OCI-M2 (cell line): ENCODE data around the gene SLC39A11.
"Not testable (repeated sequence)": the region's sequence is repeated elsewhere in the genome, so short reads cannot be mapped to it uniquely, and the experiment has no call there.

Source experiments
- DNase-seq: peaks from one replicate; lab custom pipeline; 2025; ENCODE audit not compliant: unreplicated experiment; lab: John Stamatoyannopoulos, UW

Gene SLC39A11

GRCh38 chr17:72846399-72846798 lies 246.1 kb downstream of the SLC39A11 start:
- DNase-seq: no peak

DNA sequence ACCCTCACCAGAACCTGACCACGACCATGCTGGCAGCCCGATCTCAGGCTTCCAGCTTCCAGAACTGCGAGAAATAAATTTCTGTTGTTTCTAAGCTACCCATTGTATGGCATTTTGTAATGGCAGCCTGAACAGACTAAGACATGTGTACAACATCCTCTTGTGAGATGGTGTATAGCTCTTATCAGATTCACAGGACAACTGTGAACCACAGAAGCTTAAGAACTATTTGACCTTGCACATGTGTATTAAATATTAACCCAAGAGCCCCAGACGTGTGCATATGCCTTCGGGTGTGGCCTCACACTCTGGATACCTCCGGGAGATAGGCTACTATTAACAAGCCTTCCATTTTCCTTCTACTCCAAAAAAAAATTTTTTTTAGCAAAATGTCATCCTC lies 248.9 kb downstream of the SLC39A11 start:
- DNase-seq: no peak

DNA sequence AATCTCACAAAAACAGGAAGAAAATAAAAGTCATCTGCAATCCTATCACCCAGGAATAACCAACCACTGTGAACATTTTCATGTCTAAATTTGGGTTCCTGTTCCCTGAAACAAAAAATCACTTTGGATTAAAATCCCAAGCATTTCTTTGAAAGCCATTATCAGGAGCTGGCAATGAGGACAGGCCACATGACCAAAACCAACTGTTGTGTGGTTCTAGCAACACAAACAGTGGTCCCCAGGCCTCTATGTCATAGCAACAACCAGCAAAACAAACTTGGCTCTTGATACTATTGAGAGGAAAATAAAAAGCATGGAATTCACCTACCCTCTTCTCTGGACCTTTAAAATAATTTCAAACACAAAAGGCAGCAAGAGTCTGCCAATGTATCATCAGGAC lies 252.5 kb downstream of the SLC39A11 start:
- no peak for DNase-seq

DNA sequence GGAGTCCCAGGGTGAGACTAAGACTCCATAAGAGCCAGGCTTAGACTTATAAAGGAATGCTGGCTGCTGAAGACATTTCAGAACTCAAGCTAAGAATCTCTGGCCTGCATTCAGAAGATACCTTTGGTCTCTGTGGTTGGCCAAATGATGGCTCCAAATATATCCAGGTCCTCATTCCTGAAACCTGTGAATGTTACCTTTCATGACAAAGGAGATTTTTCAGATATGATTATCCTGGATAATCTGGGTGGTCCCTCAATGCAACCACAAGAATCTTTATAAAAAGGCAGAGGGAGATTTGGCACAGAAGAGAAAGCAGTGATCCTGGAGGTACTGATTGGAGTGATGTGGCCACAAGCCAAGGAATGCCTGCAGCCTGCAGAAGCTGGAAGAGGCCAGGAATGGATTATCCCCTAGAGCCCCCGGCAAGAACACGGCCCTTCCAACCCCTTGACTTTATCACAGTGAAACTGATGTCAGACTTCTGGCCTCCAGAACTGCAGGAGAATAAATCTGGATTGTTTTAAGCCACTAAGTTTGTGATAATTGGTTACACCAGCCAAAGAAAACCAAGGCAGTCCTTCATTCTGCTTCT lies 253.3 kb downstream of the SLC39A11 start:
- no peak for DNase-seq

GRCh38 chr17:72838581-72838980 lies 253.9 kb downstream of the SLC39A11 start:
- no peak for DNase-seq

- no peak for DNase-seq
Observed at GRCh38 chr17:72838068-72838467, 254.4 kb downstream of the SLC39A11 start.

- no peak for DNase-seq
Observed at GRCh38 chr17:72837335-72837734, 255.2 kb downstream of the SLC39A11 start.

DNA sequence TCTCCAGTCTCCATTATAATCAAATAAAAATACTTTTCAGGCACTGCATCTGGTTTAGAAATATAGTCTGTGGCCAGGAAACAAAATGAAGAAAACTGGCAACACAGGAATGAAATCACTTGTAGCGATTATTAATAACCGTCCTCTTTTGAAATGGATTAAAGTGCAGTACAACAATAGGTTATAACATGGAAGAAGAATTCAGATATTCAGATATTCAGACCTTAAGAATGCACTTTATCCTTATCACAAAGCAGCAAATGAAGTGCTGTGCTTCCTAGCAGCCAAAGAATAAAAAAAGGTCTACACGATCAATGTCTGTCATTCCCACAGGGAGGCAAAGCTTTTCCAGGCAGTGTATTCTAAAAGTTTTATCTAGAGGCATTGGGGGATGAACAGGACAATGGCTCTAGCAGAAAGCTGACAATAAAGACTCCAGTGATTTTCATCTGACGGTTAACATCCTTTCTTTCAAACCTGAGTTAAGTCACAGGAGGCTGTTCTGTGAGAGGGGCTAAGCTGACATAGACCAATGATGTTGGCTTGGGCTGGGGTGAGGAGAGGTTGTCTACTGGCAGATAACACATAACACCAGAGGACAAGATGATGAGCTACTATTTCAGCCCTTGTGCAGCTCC lies 259.2 kb downstream of the SLC39A11 start:
- DNase-seq: no peak

- DNase-seq: no peak
Observed at GRCh38 chr17:72832306-72832705, 260.2 kb downstream of the SLC39A11 start.

- DNase-seq: no peak
Observed at GRCh38 chr17:72829883-72830282, 262.6 kb downstream of the SLC39A11 start.

DNA sequence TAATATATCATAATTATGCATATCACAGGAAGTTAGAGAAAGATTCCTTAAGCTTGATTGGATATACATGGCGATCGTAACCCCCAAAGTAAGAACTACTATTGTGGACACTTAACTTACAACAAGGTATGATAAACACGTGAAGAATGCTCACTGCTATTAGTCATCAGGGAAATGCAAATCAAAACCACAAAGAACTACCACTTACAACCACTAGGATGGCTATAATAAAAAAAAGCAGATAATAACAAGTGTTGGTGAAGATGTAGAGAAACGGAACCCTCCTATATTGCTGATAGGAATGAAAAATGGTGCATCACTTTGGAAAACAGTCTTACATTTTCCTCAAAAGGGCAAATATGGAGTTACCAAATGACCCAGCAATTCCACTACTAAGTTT lies 265.9 kb downstream of the SLC39A11 start:
- no peak for DNase-seq

- DNase-seq: not testable (repeated sequence)
Observed at GRCh38 chr17:72826059-72826458, 266.4 kb downstream of the SLC39A11 start.

DNA sequence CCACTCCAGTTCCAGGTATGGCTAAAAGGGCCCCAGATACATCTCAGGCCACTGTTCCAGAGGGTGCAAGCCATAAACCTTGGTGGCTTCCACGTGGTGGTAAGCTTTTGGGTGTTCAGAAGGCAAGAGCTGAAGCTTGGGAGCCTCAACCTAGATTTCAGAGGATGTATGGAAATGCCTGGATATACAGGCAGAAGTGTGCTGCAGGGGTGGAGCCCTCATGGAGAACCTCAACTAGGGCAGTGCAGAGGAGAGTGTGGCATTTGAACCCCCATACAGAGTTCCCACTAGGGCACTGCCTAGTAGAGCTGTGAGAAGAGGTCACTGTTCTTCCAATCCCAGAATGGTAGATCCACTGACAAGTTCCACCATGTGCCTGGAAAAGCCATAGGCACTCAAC lies 267.3 kb downstream of the SLC39A11 start:
- no peak for DNase-seq

- not testable (repeated sequence) for DNase-seq
Observed at GRCh38 chr17:72824267-72824666, 268.2 kb downstream of the SLC39A11 start.

- no peak for DNase-seq
Observed at GRCh38 chr17:72822358-72823023, 270.0 kb downstream of the SLC39A11 start.

GRCh38 chr17:72816406-72816805 lies 276.1 kb downstream of the SLC39A11 start:
- DNase-seq: no peak

GRCh38 chr17:72813481-72813880 lies 279.0 kb downstream of the SLC39A11 start:
- DNase-seq: no peak

GRCh38 chr17:72812823-72813222 lies 279.7 kb downstream of the SLC39A11 start:
- DNase-seq: no peak

DNA sequence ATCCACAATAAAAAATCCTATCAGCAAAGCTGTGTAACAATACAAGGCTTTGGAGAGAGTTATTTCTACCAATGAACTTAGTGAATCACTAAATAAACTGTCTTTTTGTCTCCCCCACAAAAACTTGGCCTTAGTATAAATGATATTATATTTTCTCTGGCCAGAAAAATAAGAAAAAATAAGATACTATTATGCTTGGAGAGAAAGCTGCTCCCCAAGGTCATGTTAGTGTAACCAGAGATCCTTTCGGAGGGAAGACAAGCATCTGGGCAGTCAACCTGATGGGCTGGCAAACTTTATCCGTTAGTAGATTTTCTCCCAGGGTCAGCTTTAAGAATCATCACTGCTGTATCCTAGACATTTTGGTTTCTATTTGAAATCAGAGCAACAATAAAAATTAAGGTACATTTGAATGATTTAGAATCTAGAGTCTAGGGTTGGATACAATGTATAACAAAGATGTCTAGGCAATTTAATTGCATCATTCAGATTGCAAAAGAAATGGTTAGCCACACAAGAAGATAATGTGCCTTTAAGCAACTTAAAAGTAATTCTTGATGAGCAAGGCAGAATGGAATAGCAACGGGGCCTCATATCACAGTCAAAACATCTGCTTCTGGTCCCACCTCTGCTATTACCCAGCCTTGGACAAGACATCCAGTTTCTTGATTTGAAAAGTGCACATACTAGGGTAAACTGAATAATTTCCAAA lies 280.4 kb downstream of the SLC39A11 start:
- DNase-seq: no peak

DNA sequence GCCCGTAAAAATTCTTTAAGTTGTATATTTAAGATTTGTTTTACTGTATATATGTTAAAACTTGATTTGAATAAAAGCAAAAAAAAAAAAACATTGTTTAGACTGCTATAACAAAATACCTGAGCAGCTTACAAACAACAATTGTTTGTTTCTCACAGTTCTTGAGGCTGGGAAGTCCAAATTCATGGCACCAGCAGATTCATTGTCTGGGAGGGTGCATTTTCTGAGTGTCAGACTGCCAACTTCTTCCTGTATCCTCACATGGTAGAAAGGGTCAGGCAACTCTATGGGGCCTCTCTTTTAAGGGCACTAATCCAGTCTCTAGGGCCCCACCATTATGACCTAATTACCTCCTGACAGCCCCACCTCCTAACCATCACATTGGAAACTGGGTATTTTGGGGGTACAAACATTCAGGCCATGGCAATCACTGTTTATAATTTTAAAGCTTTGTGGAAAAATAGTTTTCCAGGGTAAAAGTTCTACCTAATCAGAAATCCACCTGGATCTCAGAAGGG lies 281.4 kb downstream of the SLC39A11 start:
- no peak for DNase-seq

GRCh38 chr17:72806011-72806410 lies 286.5 kb downstream of the SLC39A11 start:
- no peak for DNase-seq
